ENCODE results near the gene C2orf76.

Gene C2orf76

GRCh38 chr2:119265693-119266066 is 101.0 kb downstream of the C2orf76 start:
- DNase-seq (ENCODE audit: low read depth): no peak
- no peak for TF ChIP-seq CTCF (IDR thresholded peaks at IDR 0.05; ENCODE audit: control insufficient read depth, insufficient read depth, low read depth, low read length, missing control alignments)
- no peak overlapping the region for H3K4me3 ChIP-seq (ENCODE audit: control insufficient read depth, low read depth, low read length)

GRCh38 chr2:119264781-119265692 is 101.6 kb downstream of the C2orf76 start:
- no peak overlapping the region for H3K4me3 ChIP-seq (ENCODE audit: control insufficient read depth, low read depth, low read length)
- peak; percentile 86 for TF ChIP-seq CTCF (IDR thresholded peaks at IDR 0.05; ENCODE audit: control insufficient read depth, insufficient read depth, low read depth, low read length, missing control alignments)
- DNase-seq (ENCODE audit: low read depth): no peak

- H3K4me3 ChIP-seq (ENCODE audit: control insufficient read depth, low read depth, low read length): no peak overlapping the region
- no peak for TF ChIP-seq CTCF (IDR thresholded peaks at IDR 0.05; ENCODE audit: control insufficient read depth, insufficient read depth, low read depth, low read length, missing control alignments)
- DNase-seq (ENCODE audit: low read depth): no peak
Measured at GRCh38 chr2:119263656-119264055, 103.0 kb downstream of the C2orf76 start.

- H3K4me3 ChIP-seq (ENCODE audit: control insufficient read depth, low read depth, low read length): no peak overlapping the region
- TF ChIP-seq CTCF (IDR thresholded peaks at IDR 0.05; ENCODE audit: control insufficient read depth, insufficient read depth, low read depth, low read length, missing control alignments): no peak
- DNase-seq (ENCODE audit: low read depth): no peak
Measured at GRCh38 chr2:119263025-119263424, 103.6 kb downstream of the C2orf76 start.

GRCh38 chr2:119261493-119262225 is 105.0 kb downstream of the C2orf76 start:
- no peak for TF ChIP-seq CTCF (IDR thresholded peaks at IDR 0.05; ENCODE audit: control insufficient read depth, insufficient read depth, low read depth, low read length, missing control alignments)
- DNase-seq (ENCODE audit: low read depth): no peak
- no peak overlapping the region for H3K4me3 ChIP-seq (ENCODE audit: control insufficient read depth, low read depth, low read length)

GRCh38 chr2:119260646-119261492 is 105.8 kb downstream of the C2orf76 start:
- DNase-seq (ENCODE audit: low read depth): no peak
- TF ChIP-seq CTCF (IDR thresholded peaks at IDR 0.05; ENCODE audit: control insufficient read depth, insufficient read depth, low read depth, low read length, missing control alignments): no peak
- no peak overlapping the region for H3K4me3 ChIP-seq (ENCODE audit: control insufficient read depth, low read depth, low read length)

All from AG09309 (cell line).